ENCODE data around the gene IGSF21. TPM values are rescaled to one million over a fixed set of nuclear protein-coding genes. Genes with fewer than 3 reads are reported as not detected.

The IGSF21 gene
- total RNA-seq, 1 experiment from 2014 or later: 30.5 TPM

- H3K27me3 Mint-ChIP-seq (ENCODE audit: low read depth): no peaks in the 10 kb centered on the region; the same call in 1 of the 2 replicates
- ChIA-PET CTCF (interaction anchor here (0.5 to 4.0 kb wide), 9 partner anchors 10 to 292 kb away, joined by 3 to 28 read pairs (median 5); no protein-coding TSS in a partner anchor), POLR2A (no interaction called here)
- TF ChIP-seq NFYB (CRISPR knock-in tag; conservative IDR thresholded peaks at IDR 0.05; ENCODE audit: low read depth) (no peak), JAZF1 (CRISPR knock-in tag; IDR thresholded peaks at IDR 0.05) (no peak), ZNF317 (CRISPR knock-in tag; IDR thresholded peaks at IDR 0.05; ENCODE audit: borderline replicate concordance, low read depth) (no peak), USF2 (CRISPR knock-in tag; IDR thresholded peaks at IDR 0.05) (no peak), CREM (CRISPR knock-in tag; IDR thresholded peaks at IDR 0.05) (no peak), ZNF423 (CRISPR knock-in tag; IDR thresholded peaks at IDR 0.05) (no peak), HMGXB4 (CRISPR knock-in tag; IDR thresholded peaks at IDR 0.05) (no peak), SMAD4 (CRISPR knock-in tag; IDR thresholded peaks at IDR 0.05) (no peak), OVOL2 (CRISPR knock-in tag; IDR thresholded peaks at IDR 0.05; ENCODE audit: borderline replicate concordance) (no peak), FOXJ3 (CRISPR knock-in tag; IDR thresholded peaks at IDR 0.05; ENCODE audit: borderline replicate concordance) (no peak)
- TF ChIP-seq, protein P1, sequence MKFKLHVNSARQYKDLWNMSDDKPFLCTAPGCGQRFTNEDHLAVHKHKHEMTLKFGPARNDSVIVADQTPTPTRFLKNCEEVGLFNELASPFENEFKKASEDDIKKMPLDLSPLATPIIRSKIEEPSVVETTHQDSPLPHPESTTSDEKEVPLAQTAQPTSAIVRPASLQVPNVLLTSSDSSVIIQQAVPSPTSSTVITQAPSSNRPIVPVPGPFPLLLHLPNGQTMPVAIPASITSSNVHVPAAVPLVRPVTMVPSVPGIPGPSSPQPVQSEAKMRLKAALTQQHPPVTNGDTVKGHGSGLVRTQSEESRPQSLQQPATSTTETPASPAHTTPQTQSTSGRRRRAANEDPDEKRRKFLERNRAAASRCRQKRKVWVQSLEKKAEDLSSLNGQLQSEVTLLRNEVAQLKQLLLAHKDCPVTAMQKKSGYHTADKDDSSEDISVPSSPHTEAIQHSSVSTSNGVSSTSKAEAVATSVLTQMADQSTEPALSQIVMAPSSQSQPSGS (CRISPR knock-in tag; IDR thresholded peaks at IDR 0.05; ENCODE audit: borderline replicate concordance, low read depth): no peak
- TF ChIP-seq, protein P2, sequence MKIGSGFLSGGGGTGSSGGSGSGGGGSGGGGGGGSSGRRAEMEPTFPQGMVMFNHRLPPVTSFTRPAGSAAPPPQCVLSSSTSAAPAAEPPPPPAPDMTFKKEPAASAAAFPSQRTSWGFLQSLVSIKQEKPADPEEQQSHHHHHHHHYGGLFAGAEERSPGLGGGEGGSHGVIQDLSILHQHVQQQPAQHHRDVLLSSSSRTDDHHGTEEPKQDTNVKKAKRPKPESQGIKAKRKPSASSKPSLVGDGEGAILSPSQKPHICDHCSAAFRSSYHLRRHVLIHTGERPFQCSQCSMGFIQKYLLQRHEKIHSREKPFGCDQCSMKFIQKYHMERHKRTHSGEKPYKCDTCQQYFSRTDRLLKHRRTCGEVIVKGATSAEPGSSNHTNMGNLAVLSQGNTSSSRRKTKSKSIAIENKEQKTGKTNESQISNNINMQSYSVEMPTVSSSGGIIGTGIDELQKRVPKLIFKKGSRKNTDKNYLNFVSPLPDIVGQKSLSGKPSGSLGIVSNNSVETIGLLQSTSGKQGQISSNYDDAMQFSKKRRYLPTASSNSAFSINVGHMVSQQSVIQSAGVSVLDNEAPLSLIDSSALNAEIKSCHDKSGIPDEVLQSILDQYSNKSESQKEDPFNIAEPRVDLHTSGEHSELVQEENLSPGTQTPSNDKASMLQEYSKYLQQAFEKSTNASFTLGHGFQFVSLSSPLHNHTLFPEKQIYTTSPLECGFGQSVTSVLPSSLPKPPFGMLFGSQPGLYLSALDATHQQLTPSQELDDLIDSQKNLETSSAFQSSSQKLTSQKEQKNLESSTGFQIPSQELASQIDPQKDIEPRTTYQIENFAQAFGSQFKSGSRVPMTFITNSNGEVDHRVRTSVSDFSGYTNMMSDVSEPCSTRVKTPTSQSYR (CRISPR knock-in tag; IDR thresholded peaks at IDR 0.05): no peak
- TF ChIP-seq, protein P3, sequence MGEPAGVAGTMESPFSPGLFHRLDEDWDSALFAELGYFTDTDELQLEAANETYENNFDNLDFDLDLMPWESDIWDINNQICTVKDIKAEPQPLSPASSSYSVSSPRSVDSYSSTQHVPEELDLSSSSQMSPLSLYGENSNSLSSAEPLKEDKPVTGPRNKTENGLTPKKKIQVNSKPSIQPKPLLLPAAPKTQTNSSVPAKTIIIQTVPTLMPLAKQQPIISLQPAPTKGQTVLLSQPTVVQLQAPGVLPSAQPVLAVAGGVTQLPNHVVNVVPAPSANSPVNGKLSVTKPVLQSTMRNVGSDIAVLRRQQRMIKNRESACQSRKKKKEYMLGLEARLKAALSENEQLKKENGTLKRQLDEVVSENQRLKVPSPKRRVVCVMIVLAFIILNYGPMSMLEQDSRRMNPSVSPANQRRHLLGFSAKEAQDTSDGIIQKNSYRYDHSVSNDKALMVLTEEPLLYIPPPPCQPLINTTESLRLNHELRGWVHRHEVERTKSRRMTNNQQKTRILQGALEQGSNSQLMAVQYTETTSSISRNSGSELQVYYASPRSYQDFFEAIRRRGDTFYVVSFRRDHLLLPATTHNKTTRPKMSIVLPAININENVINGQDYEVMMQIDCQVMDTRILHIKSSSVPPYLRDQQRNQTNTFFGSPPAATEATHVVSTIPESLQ (CRISPR knock-in tag; IDR thresholded peaks at IDR 0.05): no peak
- TF ChIP-seq, protein P4, sequence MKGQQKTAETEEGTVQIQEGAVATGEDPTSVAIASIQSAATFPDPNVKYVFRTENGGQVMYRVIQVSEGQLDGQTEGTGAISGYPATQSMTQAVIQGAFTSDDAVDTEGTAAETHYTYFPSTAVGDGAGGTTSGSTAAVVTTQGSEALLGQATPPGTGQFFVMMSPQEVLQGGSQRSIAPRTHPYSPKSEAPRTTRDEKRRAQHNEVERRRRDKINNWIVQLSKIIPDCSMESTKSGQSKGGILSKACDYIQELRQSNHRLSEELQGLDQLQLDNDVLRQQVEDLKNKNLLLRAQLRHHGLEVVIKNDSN (CRISPR knock-in tag; IDR thresholded peaks at IDR 0.05): no peak
- TF ChIP-seq, protein P5, sequence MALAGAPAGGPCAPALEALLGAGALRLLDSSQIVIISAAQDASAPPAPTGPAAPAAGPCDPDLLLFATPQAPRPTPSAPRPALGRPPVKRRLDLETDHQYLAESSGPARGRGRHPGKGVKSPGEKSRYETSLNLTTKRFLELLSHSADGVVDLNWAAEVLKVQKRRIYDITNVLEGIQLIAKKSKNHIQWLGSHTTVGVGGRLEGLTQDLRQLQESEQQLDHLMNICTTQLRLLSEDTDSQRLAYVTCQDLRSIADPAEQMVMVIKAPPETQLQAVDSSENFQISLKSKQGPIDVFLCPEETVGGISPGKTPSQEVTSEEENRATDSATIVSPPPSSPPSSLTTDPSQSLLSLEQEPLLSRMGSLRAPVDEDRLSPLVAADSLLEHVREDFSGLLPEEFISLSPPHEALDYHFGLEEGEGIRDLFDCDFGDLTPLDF (CRISPR knock-in tag; IDR thresholded peaks at IDR 0.05): no peak
- TF ChIP-seq, protein P6, sequence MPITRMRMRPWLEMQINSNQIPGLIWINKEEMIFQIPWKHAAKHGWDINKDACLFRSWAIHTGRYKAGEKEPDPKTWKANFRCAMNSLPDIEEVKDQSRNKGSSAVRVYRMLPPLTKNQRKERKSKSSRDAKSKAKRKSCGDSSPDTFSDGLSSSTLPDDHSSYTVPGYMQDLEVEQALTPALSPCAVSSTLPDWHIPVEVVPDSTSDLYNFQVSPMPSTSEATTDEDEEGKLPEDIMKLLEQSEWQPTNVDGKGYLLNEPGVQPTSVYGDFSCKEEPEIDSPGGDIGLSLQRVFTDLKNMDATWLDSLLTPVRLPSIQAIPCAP (CRISPR knock-in tag; IDR thresholded peaks at IDR 0.05): no peak
- TF ChIP-seq, protein P7, sequence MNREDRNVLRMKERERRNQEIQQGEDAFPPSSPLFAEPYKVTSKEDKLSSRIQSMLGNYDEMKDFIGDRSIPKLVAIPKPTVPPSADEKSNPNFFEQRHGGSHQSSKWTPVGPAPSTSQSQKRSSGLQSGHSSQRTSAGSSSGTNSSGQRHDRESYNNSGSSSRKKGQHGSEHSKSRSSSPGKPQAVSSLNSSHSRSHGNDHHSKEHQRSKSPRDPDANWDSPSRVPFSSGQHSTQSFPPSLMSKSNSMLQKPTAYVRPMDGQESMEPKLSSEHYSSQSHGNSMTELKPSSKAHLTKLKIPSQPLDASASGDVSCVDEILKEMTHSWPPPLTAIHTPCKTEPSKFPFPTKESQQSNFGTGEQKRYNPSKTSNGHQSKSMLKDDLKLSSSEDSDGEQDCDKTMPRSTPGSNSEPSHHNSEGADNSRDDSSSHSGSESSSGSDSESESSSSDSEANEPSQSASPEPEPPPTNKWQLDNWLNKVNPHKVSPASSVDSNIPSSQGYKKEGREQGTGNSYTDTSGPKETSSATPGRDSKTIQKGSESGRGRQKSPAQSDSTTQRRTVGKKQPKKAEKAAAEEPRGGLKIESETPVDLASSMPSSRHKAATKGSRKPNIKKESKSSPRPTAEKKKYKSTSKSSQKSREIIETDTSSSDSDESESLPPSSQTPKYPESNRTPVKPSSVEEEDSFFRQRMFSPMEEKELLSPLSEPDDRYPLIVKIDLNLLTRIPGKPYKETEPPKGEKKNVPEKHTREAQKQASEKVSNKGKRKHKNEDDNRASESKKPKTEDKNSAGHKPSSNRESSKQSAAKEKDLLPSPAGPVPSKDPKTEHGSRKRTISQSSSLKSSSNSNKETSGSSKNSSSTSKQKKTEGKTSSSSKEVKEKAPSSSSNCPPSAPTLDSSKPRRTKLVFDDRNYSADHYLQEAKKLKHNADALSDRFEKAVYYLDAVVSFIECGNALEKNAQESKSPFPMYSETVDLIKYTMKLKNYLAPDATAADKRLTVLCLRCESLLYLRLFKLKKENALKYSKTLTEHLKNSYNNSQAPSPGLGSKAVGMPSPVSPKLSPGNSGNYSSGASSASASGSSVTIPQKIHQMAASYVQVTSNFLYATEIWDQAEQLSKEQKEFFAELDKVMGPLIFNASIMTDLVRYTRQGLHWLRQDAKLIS (CRISPR knock-in tag; IDR thresholded peaks at IDR 0.05; ENCODE audit: borderline replicate concordance): no peak
- H3K4me1 Mint-ChIP-seq: peaks cover 88% of the 10 kb centered on the region
- ATAC-seq: no peak
- no peaks in the 10 kb centered on the region for H3K36me3 Mint-ChIP-seq
- DNase-seq (ENCODE audit: low spot score): no peak
- no peaks in the 10 kb centered on the region for H3K9me3 Mint-ChIP-seq
- no peak overlapping the region for H3K27ac Mint-ChIP-seq
- H3K4me3 Mint-ChIP-seq: no peak overlapping the region
Observed at GRCh38 chr1:18289597-18289996, 182.0 kb downstream of the IGSF21 start.

Data from WTC11 (cell line).